Body of pancreas (tissue), 4 donors: ENCODE results near the gene NACC2. TPM values are rescaled to one million over a fixed set of nuclear protein-coding genes. Genes with fewer than 3 reads are reported as not detected.

ENCODE experiments used
- ATAC-seq: fragments of 150-250 bp; one replicate; pipeline ENCODE4 v1.9.1; 2016
- DNase-seq, 4 donors: peaks; one replicate each; pipeline ENCODE4 v3.0.0-alpha.2; 2019
- H3K27ac ChIP-seq, 4 donors: fragments of 200-600 bp; sonication (generic); 1 replicate in 3 of 4; 2 replicates in 1 of 4; pipeline versions ENCODE4 v1.5.1 to v1.6.1; 2016 to 2019; ENCODE audit warnings: mild to moderate bottlenecking in 1 of 4, mixed read lengths in 1 of 4, moderate library complexity in 1 of 4
- H3K27me3 ChIP-seq, 2 donors: fragments of 200-600 bp; sonication (generic); one replicate each; pipeline ENCODE4 v1.6.0; 2016; ENCODE audit warnings: mild to moderate bottlenecking in 1 of 2
- H3K36me3 ChIP-seq, 2 donors: fragments of 200-600 bp; sonication (generic); replicated peaks in 1 of 2; 2 replicates each; pipeline ENCODE4 v1.5.1; 2016; ENCODE audit warnings: low read depth in 2 of 2; ENCODE audit not compliant: insufficient read depth in 1 of 2
- H3K4me1 ChIP-seq: fragments of 200-600 bp; sonication (generic); one replicate; pipeline ENCODE4 v1.6.0; 2016
- H3K4me3 ChIP-seq, 2 donors: fragments of 200-600 bp; sonication (generic); 1 replicate in 1 of 2; 2 replicates in 1 of 2; pipeline ENCODE4 v1.5.1; 2016 to 2019
- H3K9me3 ChIP-seq, 3 donors: fragments of 200-600 bp; sonication (generic); 1 replicate in 2 of 3; 2 replicates in 1 of 3; pipeline ENCODE4 v1.5.1; 2016
- CTCF ChIP-seq, 7 experiments: fragments of 450-650 bp in 4 of 7; fragments of 200-600 bp in 3 of 7; sonication (generic) in 3 of 7; IDR thresholded peaks; one replicate each; pipeline ENCODE4 v1.5.1; 2016 to 2019; ENCODE audit warnings: antibody characterized with exemption in 7 of 7
- POLR2A ChIP-seq, 3 donors: fragments of 450-650 bp; IDR thresholded peaks; one replicate each; pipeline ENCODE4 v1.6.1; 2016; ENCODE audit warnings: antibody characterized with exemption in 3 of 3, mild to moderate bottlenecking in 2 of 3
- WGBS, 2 donors: methylation state at CpG; one replicate each; pipeline ENCODE4 v1.1.5; 2017; 5-methylcytosine and 5-hydroxymethylcytosine counted together
- intact Hi-C: fragments of 100-400 bp; cut with DNase I; formaldehyde crosslinking; loops from one replicate; pipeline ENCODE4 v1.15.1; 2023
- total RNA-seq, 2 donors: library from RNA; depleted of rRNA; stranded (reverse); fragments of >200 nt; gene quantifications; one replicate each; pipeline ENCODE4 v1.1.0, GENCODE V29; 2016

NACC2 gene
- total RNA-seq, 2 donors from 2014 or later = 16.6 to 21.1 TPM

- no peak overlapping the region for H3K4me3 ChIP-seq
- no peaks in the 10 kb centered on the region for H3K9me3 ChIP-seq
- H3K27me3 ChIP-seq = no peaks in the 10 kb centered on the region
- ATAC-seq (no peak), DNase-seq (no peak)
- TF ChIP-seq CTCF (IDR thresholded peaks at IDR 0.05) (no peak), POLR2A (IDR thresholded peaks at IDR 0.05) (no peak)
- no peak overlapping the region for H3K27ac ChIP-seq
- H3K4me1 ChIP-seq = no peaks in the 10 kb centered on the region
- H3K36me3 ChIP-seq = no peaks in the 10 kb centered on the region
- WGBS, 2 donors = 87 to 95% methylated on average over 6 to 13 of the region's 16 CpGs
- intact Hi-C loops = no loop called here
These were observed 85.6 kb downstream of the NACC2 start for GRCh38 chr9:136009516-136009915.

GRCh38 chr9:136008693-136008997 lies 86.4 kb downstream of the NACC2 start:
- Histone ChIP-seq H3K4me3 (no peak overlapping the region), H3K9me3 (no peaks in the 10 kb centered on the region), H3K27ac (peak overlapping the region in 1 of 4 donors; percentile 12), H3K27me3 (no peaks in the 10 kb centered on the region), H3K36me3 (no peaks in the 10 kb centered on the region), H3K4me1 (peaks cover 2% of the 10 kb centered on the region)
- no peak for DNase-seq
- WGBS, 2 donors = 87 to 89% methylated on average over 11 to 20 of the region's 21 CpGs
- no peak for TF ChIP-seq POLR2A (IDR thresholded peaks at IDR 0.05)
- no peak for TF ChIP-seq CTCF (IDR thresholded peaks at IDR 0.05)
- intact Hi-C loops = no loop called here
- no peak for ATAC-seq

- Histone ChIP-seq H3K27ac (peak overlapping the region in 2 of 4 donors; percentile 6 to 30), H3K4me3 (no peak overlapping the region), H3K4me1 (peaks cover 8% of the 10 kb centered on the region), H3K9me3 (no peaks in the 10 kb centered on the region), H3K36me3 (no peaks in the 10 kb centered on the region), H3K27me3 (no peaks in the 10 kb centered on the region)
- intact Hi-C loops = no loop called here
- WGBS, 2 donors = 81 to 89% methylated on average over 20 to 24 of the region's 24 CpGs
- ATAC-seq (no peak), DNase-seq (no peak)
- TF ChIP-seq CTCF (IDR thresholded peaks at IDR 0.05) = no peak
- TF ChIP-seq POLR2A (IDR thresholded peaks at IDR 0.05) = no peak
These were observed 87.0 kb downstream of the NACC2 start for GRCh38 chr9:136007934-136008692.

GRCh38 chr9:136007276-136007933 lies 87.7 kb downstream of the NACC2 start:
- Histone ChIP-seq H3K9me3 (no peaks in the 10 kb centered on the region), H3K4me3 (no peak overlapping the region), H3K27me3 (no peaks in the 10 kb centered on the region), H3K27ac (peak overlapping the region in 2 of 4 donors; percentile 6 to 30), H3K4me1 (peaks cover 11% of the 10 kb centered on the region), H3K36me3 (no peaks in the 10 kb centered on the region)
- DNase-seq (no peak), ATAC-seq (no peak)
- no peak for TF ChIP-seq POLR2A (IDR thresholded peaks at IDR 0.05)
- TF ChIP-seq CTCF (IDR thresholded peaks at IDR 0.05) = no peak
- WGBS, 2 donors = 79 to 93% methylated on average over 18 to 36 of the region's 36 CpGs
- intact Hi-C loops = no loop called here
